Measurements from ENCODE around the gene MSX1.

DNA sequence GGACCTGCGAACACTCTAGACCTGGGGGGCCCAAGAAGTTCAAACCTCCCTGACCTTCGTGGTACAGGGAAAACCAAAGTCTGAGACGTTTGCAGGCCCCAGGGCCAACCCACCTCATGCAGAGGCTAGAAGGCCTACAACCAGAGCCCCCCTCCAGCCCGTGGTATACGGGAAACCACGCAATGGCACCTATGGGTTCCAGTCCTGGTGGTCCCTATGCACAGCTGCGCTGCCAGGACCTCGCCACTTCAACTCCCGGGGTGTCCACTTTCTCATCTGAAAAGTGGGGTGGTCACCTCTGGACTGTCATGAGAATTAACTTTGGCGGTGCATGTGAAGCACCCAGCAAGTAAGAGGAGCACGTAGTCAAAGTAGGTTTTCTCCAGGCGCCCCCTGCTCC is 8.4 kb upstream of the MSX1 start:
- TF ChIP-seq, protein P1, sequence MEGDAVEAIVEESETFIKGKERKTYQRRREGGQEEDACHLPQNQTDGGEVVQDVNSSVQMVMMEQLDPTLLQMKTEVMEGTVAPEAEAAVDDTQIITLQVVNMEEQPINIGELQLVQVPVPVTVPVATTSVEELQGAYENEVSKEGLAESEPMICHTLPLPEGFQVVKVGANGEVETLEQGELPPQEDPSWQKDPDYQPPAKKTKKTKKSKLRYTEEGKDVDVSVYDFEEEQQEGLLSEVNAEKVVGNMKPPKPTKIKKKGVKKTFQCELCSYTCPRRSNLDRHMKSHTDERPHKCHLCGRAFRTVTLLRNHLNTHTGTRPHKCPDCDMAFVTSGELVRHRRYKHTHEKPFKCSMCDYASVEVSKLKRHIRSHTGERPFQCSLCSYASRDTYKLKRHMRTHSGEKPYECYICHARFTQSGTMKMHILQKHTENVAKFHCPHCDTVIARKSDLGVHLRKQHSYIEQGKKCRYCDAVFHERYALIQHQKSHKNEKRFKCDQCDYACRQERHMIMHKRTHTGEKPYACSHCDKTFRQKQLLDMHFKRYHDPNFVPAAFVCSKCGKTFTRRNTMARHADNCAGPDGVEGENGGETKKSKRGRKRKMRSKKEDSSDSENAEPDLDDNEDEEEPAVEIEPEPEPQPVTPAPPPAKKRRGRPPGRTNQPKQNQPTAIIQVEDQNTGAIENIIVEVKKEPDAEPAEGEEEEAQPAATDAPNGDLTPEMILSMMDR (IDR thresholded peaks at IDR 0.05) = no peak
- TF ChIP-seq POLR2A (IDR thresholded peaks at IDR 0.05) = no peak
- TF ChIP-seq EP300 (IDR thresholded peaks at IDR 0.05) = no peak

Data from ovary (tissue), 3 donors.